ENCODE measurements around the gene PTCD3. TPM values are rescaled to one million over a fixed set of nuclear protein-coding genes. Genes with fewer than 3 reads are reported as not detected.

PTCD3 gene
- total RNA-seq, 1 donor from 2014 or later = 66.1 TPM

DNA sequence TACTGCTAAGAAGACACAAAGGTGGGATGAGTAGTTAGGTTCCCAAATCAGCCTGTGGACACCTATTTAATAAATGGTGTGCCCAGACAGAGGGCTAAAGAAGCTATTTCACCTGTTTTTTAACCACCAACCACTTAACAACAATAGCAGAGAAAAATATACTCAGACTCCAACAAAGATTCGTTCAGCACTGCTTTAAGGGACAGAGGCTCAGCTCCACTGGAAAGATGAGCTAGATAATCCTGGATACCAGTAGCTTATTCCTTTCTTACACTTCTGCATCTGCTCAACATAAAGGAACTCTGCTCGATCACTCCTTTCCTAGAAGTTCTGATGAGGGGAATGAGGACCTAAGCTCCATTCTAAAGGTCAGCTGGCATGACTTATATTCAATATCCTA lies 44.5 kb downstream of the PTCD3 start:
- DNase-seq (ENCODE audit: low read depth) = no peak
- H3K4me3 ChIP-seq (ENCODE audit: low read depth, low read length) = no peak overlapping the region
- H3K36me3 ChIP-seq (ENCODE audit: control insufficient read depth, insufficient read depth, low read length) = peaks cover 3% of the 10 kb centered on the region
- no peaks in the 10 kb centered on the region for H3K27me3 ChIP-seq (ENCODE audit: control insufficient read depth, insufficient read depth, low read length)
- TF ChIP-seq, protein P1, sequence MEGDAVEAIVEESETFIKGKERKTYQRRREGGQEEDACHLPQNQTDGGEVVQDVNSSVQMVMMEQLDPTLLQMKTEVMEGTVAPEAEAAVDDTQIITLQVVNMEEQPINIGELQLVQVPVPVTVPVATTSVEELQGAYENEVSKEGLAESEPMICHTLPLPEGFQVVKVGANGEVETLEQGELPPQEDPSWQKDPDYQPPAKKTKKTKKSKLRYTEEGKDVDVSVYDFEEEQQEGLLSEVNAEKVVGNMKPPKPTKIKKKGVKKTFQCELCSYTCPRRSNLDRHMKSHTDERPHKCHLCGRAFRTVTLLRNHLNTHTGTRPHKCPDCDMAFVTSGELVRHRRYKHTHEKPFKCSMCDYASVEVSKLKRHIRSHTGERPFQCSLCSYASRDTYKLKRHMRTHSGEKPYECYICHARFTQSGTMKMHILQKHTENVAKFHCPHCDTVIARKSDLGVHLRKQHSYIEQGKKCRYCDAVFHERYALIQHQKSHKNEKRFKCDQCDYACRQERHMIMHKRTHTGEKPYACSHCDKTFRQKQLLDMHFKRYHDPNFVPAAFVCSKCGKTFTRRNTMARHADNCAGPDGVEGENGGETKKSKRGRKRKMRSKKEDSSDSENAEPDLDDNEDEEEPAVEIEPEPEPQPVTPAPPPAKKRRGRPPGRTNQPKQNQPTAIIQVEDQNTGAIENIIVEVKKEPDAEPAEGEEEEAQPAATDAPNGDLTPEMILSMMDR (IDR thresholded peaks at IDR 0.05; ENCODE audit: insufficient read depth, low read length, poor library complexity, severe bottlenecking) = no peak

DNA sequence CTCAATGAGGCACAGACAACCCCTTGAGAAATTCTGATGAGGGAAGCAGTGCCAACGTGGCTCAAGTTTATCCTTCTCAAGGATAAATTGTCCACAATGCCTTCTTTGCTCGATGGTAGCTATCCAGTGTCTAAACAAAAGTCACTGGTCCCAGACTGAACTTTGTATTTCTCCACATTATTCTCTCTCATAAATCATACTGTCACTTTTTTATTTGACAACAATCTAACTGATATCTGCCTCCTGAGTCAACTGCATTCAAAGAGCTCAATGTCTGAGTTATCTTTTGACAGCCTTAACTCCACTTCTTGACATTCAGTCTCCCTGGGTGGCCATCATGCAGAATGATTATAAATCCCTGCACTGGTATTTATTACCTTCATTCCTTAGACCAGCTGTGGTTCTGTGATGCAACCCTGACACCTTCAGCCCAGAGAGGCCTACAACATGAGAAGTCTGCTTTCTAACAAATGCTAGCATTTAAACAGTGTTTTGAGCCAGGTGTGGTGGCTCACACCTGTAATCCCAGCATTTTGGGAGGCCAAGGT lies 51.0 kb downstream of the PTCD3 start:
- Histone ChIP-seq H3K36me3 (ENCODE audit: control insufficient read depth, insufficient read depth, low read length) (peaks cover 1% of the 10 kb centered on the region), H3K4me3 (ENCODE audit: low read depth, low read length) (no peak overlapping the region), H3K27me3 (ENCODE audit: control insufficient read depth, insufficient read depth, low read length) (no peaks in the 10 kb centered on the region)
- TF ChIP-seq, protein P1 (IDR thresholded peaks at IDR 0.05; ENCODE audit: insufficient read depth, low read length, poor library complexity, severe bottlenecking) = no peak
- DNase-seq (ENCODE audit: low read depth) = no peak

DNA sequence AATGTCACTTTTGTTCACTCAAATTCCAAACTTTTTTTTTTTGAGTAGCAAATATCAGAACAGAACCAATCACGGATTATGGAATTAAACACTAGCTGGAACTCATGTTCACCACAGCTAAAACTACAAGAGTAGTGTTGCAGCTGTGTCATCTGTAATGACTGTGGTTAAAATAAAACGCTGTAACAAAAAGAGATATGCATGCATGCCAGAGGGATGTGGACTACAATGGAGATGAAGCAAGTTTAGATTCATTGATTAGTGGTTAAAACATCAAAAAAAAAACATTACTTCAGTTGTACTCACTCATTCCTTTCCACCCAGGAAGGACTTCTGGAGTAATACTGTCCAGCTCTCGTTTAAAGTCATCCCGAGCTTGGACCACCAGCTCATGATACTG lies 52.3 kb downstream of the PTCD3 start:
- Histone ChIP-seq H3K4me3 (ENCODE audit: low read depth, low read length) (no peak overlapping the region), H3K36me3 (ENCODE audit: control insufficient read depth, insufficient read depth, low read length) (peaks cover 3% of the 10 kb centered on the region), H3K27me3 (ENCODE audit: control insufficient read depth, insufficient read depth, low read length) (no peaks in the 10 kb centered on the region)
- no peak for DNase-seq (ENCODE audit: low read depth)
- TF ChIP-seq, protein P1 (IDR thresholded peaks at IDR 0.05; ENCODE audit: insufficient read depth, low read length, poor library complexity, severe bottlenecking) = no peak

DNA sequence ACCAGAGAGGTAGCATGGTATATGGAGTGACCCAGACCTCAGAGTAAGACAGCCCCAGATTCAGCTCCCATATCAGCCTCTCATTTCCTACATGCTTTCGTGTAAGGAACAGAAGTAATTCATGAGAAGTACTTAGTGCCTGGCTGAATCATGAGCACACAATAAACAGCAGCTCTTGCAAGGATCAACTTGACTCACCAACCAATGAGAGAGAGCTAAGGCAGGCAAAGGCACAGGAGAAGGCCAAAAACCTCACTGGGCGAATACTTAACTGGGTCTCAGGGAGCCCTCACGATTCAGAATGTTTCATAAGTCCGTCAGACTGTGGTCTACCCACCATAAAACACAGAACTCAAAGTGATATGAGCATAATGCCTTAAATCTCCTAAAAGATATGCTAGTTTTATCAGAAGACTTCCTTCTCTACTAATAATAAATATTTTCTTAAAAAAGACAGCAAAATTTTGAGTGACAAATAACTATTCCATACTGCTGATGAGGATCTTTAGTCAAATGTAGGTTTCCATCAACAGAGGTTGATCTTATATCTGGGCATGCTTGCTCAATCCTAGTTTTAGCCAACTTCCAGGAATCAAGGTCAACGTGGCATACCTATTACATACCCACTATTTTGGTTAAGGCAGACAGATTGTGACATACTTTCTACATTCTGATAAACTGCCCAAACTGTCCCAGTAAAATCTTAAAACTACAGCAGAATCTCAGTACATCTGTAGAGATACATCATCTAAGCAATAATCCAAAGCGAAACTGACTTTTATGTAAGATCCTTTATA lies 54.3 kb downstream of the PTCD3 start:
- Histone ChIP-seq H3K36me3 (ENCODE audit: control insufficient read depth, insufficient read depth, low read length) (peaks cover 3% of the 10 kb centered on the region), H3K27me3 (ENCODE audit: control insufficient read depth, insufficient read depth, low read length) (no peaks in the 10 kb centered on the region), H3K4me3 (ENCODE audit: low read depth, low read length) (no peak overlapping the region)
- no peak for DNase-seq (ENCODE audit: low read depth)
- TF ChIP-seq, protein P1 (IDR thresholded peaks at IDR 0.05; ENCODE audit: insufficient read depth, low read length, poor library complexity, severe bottlenecking) = no peak

DNA sequence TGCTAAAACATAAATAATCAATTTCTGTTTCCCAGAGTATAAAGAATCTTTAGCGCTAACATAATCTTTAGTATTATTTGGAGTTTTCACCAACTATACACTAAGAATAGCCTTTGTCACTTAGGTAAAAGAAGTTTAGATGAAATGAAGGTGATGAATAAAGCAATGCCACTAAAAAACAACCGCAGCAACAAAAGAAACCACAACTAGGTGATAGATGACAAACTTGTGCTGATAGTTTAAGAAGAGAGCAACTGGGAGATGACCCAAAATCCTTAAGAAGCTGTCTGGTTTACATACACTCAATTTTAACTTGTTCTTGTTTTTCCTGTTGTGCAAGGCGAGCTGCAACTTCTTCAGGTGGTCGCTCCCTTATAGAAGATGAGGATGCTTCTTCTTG lies 64.4 kb downstream of the PTCD3 start:
- H3K36me3 ChIP-seq (ENCODE audit: control insufficient read depth, insufficient read depth, low read length) = peaks cover 1% of the 10 kb centered on the region
- no peaks in the 10 kb centered on the region for H3K27me3 ChIP-seq (ENCODE audit: control insufficient read depth, insufficient read depth, low read length)
- H3K4me3 ChIP-seq (ENCODE audit: low read depth, low read length) = no peak overlapping the region
- TF ChIP-seq, protein P1 (IDR thresholded peaks at IDR 0.05; ENCODE audit: insufficient read depth, low read length, poor library complexity, severe bottlenecking) = no peak
- DNase-seq (ENCODE audit: low read depth) = no peak
